ENCODE data around the gene CDCA3. TPM values are rescaled to one million over a fixed set of nuclear protein-coding genes. Genes with fewer than 3 reads are reported as not detected.

The CDCA3 gene
- polyA plus RNA-seq, 1 experiment = 11.6 TPM

- no peak for DNase-seq (ENCODE audit: low read depth, low spot score)
- ChIA-PET POLR2A (no interaction called here), CTCF (no interaction called here)
- no peaks in the 10 kb centered on the region for H3K27me3 ChIP-seq (ENCODE audit: control insufficient read depth, insufficient read depth, low read length)
- H3K4me3 ChIP-seq (ENCODE audit: low read depth, low read length) = no peak overlapping the region
- TF ChIP-seq CTCF (IDR thresholded peaks at IDR 0.05; ENCODE audit: low read depth, low read length) = no peak
- H3K27ac ChIP-seq (ENCODE audit: low read depth, low read length) = no peak overlapping the region
- H3K9me3 ChIP-seq (ENCODE audit: control insufficient read depth, insufficient read depth, low read length) = no peaks in the 10 kb centered on the region
These were observed 7.7 kb upstream of the CDCA3 start for GRCh38 chr12:6858799-6859198.

GRCh38 chr12:6855322-6855721, 4.2 kb upstream of the CDCA3 start:
- no peaks in the 10 kb centered on the region for H3K27me3 ChIP-seq (ENCODE audit: control insufficient read depth, insufficient read depth, low read length)
- no peaks in the 10 kb centered on the region; the same call in 1 of the 2 replicates for H3K9me3 ChIP-seq (ENCODE audit: control insufficient read depth, insufficient read depth, low read length)
- no peak overlapping the region for H3K27ac ChIP-seq (ENCODE audit: low read depth, low read length)
- no peak overlapping the region for H3K4me3 ChIP-seq (ENCODE audit: low read depth, low read length)
- ChIA-PET POLR2A (interaction anchor here (1.5 kb wide), 1 partner anchor 12 kb away, joined by 5 read pairs; the partner anchor contains the start of gene TPI1), CTCF (interaction anchor here (0.6 to 5.1 kb wide), 3 partner anchors 14 to 82 kb away, joined by 4 to 26 read pairs (median 17); no protein-coding TSS in a partner anchor)
- TF ChIP-seq CTCF (IDR thresholded peaks at IDR 0.05; ENCODE audit: low read depth, low read length) = no peak
- DNase-seq (ENCODE audit: low read depth, low spot score) = no peak

- TF ChIP-seq CTCF (IDR thresholded peaks at IDR 0.05; ENCODE audit: low read depth, low read length) = no peak
- no peaks in the 10 kb centered on the region for H3K27me3 ChIP-seq (ENCODE audit: control insufficient read depth, insufficient read depth, low read length)
- DNase-seq (ENCODE audit: low read depth, low spot score) = no peak
- ChIA-PET POLR2A (interaction anchor here (1.1 to 3.4 kb wide), 3 partner anchors 13 to 28 kb away, joined by 3 to 37 read pairs (median 5); partner anchors contain the start of genes SPSB2 and TPI1), CTCF (interaction anchor here (1.5 to 5.1 kb wide), 4 partner anchors 16 to 102 kb away, joined by 3 to 26 read pairs (median 12); partner anchors contain the start of gene MLF2)
- H3K27ac ChIP-seq (ENCODE audit: low read depth, low read length) = no peak overlapping the region
- H3K9me3 ChIP-seq (ENCODE audit: control insufficient read depth, insufficient read depth, low read length) = no peaks in the 10 kb centered on the region; the same call in 1 of the 2 replicates
- H3K4me3 ChIP-seq (ENCODE audit: low read depth, low read length) = no peak overlapping the region
These were observed 3.0 kb upstream of the CDCA3 start for GRCh38 chr12:6854036-6854435.

GRCh38 chr12:6853626-6854025, 2.5 kb upstream of the CDCA3 start:
- H3K27me3 ChIP-seq (ENCODE audit: control insufficient read depth, insufficient read depth, low read length) = no peaks in the 10 kb centered on the region
- no peak for TF ChIP-seq CTCF (IDR thresholded peaks at IDR 0.05; ENCODE audit: low read depth, low read length)
- CTCF ChIA-PET = interaction anchor here (1.5 to 5.1 kb wide), 4 partner anchors 16 to 101 kb away, joined by 3 to 26 read pairs (median 12); partner anchors contain the start of gene MLF2
- no peaks in the 10 kb centered on the region; the same call in 1 of the 2 replicates for H3K9me3 ChIP-seq (ENCODE audit: control insufficient read depth, insufficient read depth, low read length)
- peak overlapping the region; percentile 77 for H3K4me3 ChIP-seq (ENCODE audit: low read depth, low read length)
- DNase-seq (ENCODE audit: low read depth, low spot score) = no peak
- POLR2A ChIA-PET = interaction anchor here (0.9 to 3.4 kb wide), 5 partner anchors 16 to 90 kb away, joined by 3 to 37 read pairs (median 17); partner anchors contain the start of genes PTMS and SPSB2
- H3K27ac ChIP-seq (ENCODE audit: low read depth, low read length) = peak overlapping the region; percentile 92

GRCh38 chr12:6852651-6853354, 1.7 kb upstream of the CDCA3 start:
- ChIA-PET CTCF (interaction anchor here (0.8 to 5.1 kb wide), 9 partner anchors 17 to 100 kb away, joined by 3 to 26 read pairs (median 6); partner anchors contain the start of gene MLF2), POLR2A (interaction anchor here (0.6 to 3.4 kb wide), 18 partner anchors 8 to 319 kb away, joined by 3 to 57 read pairs (median 5); partner anchors contain the start of genes C12orf57, COPS7A, GAPDH and P3H3)
- DNase-seq (ENCODE audit: low read depth, low spot score) = no peak
- peak overlapping the region; percentile 77 for H3K4me3 ChIP-seq (ENCODE audit: low read depth, low read length)
- no peaks in the 10 kb centered on the region for H3K27me3 ChIP-seq (ENCODE audit: control insufficient read depth, insufficient read depth, low read length)
- peak overlapping the region; percentile 92 for H3K27ac ChIP-seq (ENCODE audit: low read depth, low read length)
- no peaks in the 10 kb centered on the region; the same call in 1 of the 2 replicates for H3K9me3 ChIP-seq (ENCODE audit: control insufficient read depth, insufficient read depth, low read length)
- TF ChIP-seq CTCF (IDR thresholded peaks at IDR 0.05; ENCODE audit: low read depth, low read length) = no peak
